Measurements from ENCODE around the gene ASTN2.

GRCh38 chr9:116984111-116984510 is 430.7 kb downstream of the ASTN2 start:
- TF ChIP-seq CTCF (IDR thresholded peaks at IDR 0.05; ENCODE audit: low read length) (no peak), EZH2phosphoT487 (IDR thresholded peaks at IDR 0.05; ENCODE audit: low read length) (no peak), EZH2 (optimal IDR thresholded peaks at IDR 0.05; ENCODE audit: low read depth, low read length) (no peak)

All from MM.1S (cell line).